Cortex of kidney (tissue), 1 donor: ENCODE results near the gene FOXP2.

Source experiments
- DNase-seq: peaks from one replicate; lab custom pipeline; 2025; lab: John Stamatoyannopoulos, UW

FOXP2 gene

DNA sequence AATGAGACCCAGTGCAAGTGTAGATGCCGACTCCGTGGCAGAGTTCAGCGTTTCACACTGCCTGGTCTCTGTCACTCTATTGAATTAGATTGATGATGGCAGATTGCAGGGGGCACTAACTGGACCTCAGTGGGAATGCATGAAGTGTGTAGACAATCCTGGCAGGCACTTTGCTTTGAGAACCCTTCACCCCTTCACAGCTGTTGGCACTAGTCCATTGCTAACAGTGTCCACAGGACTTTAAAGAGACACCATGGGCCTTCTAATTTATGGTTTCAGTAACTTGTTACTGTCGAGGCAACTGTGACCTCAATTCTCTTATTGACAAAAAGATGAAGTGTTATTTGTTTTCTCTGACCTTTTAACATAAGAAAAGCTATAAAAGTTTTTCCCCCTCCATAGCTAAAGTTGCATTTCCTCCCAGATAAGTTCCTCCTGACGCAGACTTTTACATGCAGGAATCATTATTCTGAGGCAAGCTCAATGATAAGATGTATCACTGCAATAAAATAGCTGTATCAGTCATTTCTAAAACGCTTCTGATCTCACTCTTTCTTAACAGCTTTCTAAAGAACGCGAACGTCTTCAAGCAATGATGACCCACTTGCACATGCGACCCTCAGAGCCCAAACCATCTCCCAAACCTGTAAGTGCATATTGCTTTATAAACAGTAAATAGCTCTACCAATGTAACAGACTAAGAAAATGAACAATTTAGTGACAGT lies 238.9 kb downstream of the FOXP2 start:
- DNase-seq: no peak

DNA sequence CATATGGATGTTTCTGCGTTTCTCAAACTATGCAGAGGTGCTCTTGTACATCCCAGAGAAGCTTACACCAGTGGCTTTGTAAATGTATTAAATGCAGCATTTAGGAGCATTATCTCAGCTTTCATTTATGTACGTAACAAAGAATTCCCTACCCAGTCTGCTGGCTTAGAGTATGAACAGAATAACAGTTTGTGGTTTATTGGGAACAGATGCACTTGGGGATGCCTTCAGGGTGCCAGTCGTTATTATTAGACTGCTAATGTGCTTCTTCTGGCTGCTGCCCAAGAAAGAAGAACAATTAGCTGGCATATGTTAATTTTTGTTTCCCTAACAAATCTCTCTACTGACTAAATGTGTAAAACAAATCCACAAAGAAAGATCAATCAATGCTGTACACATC lies 241.9 kb downstream of the FOXP2 start:
- no peak for DNase-seq

DNA sequence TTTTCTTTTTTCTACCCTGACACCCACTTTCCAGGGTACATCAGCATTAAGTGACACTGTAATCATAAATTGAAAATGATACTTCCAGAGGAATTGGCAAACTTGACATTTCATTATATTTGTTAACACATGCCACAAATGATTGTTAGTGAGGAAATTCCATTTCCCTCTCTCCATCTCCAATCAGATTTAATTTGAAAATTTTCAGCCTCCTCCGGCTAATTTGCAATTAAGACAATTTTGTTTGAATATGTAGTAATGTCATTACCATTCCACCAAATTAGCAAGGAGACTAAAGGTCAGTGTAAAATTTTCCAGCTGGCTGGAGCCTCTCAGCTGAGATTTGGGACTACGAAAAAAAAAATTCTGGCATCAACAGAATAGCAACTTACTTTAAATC lies 242.7 kb downstream of the FOXP2 start:
- DNase-seq: no peak

DNA sequence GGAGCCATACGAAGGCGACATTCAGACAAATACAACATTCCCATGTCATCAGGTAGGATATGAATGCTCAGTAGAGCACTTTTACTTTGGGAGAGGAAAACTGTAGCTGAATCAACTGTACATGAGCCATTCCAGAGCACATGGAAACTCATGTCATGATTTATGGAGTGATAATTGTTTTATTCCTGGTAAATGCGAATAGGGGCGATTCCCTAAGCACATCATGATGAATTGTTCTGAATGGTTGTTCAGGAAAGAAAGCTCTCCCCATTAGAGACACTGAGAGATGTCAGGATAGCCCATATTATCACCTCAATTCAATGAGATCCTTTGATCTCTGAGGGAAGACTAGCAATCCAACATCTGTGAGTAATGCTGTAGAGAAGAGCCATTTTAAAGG lies 243.6 kb downstream of the FOXP2 start:
- no peak for DNase-seq

DNA sequence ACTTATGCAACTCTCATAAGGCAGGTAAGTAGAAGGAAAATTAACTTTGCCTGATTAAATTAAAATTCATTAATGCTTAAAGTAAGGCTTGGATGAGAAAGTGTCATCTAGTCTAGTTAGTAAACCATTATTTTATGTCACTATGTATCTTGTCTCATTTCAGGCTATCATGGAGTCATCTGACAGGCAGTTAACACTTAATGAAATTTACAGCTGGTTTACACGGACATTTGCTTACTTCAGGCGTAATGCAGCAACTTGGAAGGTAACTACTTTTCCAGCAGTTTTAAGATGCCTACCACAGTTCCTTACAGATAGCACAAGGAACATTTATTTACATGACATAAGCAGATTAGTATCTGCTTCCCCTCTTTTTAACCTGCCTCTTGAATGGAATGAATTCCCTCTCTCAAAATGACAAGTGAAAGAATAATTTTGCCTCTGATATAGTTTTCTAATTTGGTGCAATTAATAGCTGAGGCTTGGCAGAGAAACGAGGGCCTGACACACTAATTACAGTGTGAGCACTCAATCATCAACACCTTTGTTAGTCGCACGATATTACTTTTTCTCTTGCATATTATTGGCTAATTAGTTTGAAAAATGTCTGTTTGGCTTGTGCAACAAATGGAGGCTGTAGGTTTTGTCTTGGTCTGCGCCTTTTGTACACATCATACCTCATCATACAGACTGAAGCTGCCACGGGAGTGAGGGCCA lies 245.0 kb downstream of the FOXP2 start:
- DNase-seq: no peak

DNA sequence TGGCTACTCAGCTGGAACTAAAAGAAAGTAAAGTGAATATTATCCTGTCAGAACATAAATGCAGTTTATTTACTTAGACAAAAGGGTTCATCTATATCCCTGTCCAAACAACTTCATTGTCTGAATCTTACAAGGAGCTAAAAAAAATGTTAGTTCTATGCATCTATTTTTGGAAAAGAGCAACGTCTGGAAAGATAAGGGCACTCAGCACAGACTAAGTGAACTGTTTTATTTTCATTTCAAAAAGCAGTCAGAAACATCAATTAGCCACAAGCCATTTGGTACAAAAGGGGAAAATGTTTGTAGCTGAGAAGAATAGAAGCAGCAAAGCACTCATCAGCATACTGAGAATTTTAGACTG lies 245.5 kb downstream of the FOXP2 start:
- DNase-seq: no peak

DNA sequence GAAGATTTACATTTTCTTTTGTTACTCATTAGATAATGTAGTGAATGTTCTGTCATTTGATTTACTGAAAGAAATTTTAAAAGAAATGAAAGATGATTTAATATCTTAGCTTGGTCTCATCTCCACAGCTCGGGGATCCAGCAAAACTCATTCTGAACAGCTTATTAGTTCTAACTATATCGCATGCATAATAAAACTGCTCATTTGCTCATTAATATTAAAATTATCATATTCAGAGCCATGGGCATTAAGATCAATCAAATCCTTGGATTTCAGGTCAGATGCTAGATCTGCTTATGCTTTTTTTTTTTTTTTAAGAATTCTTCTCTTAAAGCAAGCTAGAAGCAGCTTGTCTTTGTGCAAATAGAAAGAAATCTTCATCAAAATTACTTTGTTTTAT lies 246.1 kb downstream of the FOXP2 start:
- DNase-seq: no peak

DNA sequence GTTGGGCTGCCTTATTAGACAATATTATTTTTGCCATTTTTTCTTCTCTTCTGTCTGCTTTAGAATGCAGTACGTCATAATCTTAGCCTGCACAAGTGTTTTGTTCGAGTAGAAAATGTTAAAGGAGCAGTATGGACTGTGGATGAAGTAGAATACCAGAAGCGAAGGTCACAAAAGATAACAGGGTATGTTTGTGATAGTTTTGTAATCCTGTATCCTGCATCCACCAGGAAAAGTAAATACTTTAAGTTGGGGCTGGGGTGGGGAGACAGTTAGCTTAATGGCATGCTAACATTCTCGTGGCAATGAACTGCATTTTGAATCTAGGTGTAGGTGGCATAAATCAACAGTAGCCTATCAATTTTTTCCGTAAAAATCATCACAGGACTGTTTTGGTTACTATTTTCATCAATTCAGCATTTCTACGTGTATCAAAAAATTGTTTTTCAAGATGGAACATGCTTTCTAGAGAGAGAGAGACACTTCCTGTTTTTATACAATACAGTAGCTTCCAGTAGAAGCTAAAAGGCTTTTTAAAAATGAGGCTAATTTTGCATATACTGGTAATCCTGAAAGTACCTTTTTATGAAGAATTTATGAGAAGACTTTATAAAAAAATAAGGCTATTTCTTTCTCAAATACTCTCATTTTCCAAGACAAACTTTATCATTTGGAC lies 247.5 kb downstream of the FOXP2 start:
- DNase-seq: no peak

DNA sequence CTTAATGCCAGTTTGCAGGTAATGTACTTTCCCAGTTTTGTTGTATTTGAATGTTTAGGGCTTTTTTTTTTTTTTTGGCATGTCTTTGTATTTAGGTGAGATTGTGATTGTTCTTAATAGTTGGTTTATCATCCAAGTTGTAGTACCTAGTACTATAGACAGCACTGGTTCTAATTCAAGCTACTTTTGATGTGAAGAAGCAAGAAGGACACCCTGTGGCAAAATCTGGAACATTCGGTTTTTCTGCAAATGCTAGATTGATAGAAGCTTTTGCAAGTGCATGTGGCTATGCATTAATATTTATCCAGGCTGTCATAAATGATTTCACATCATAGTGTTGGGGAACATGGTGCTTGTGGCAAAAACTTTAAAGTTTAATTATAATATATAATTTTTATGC lies 248.9 kb downstream of the FOXP2 start:
- DNase-seq: no peak

DNA sequence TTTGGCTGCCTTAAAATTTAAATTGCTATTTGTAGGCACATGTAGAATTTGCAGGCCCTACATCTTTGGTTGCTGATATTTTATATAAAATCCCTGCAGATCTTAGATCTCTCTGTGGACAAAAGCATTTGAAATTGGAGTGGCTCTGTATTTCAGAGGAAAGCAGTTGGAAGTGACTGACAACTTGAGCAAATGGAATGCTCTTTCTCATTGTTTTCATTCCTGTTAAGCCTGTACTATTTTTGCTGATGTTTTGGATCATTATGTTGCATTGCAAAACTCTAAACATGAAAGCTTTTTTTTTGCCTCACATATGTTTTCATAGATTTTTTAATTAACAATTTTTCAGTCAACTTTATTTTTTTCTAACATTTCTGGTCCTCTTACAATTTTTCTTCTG lies 256.1 kb downstream of the FOXP2 start:
- DNase-seq: no peak

DNA sequence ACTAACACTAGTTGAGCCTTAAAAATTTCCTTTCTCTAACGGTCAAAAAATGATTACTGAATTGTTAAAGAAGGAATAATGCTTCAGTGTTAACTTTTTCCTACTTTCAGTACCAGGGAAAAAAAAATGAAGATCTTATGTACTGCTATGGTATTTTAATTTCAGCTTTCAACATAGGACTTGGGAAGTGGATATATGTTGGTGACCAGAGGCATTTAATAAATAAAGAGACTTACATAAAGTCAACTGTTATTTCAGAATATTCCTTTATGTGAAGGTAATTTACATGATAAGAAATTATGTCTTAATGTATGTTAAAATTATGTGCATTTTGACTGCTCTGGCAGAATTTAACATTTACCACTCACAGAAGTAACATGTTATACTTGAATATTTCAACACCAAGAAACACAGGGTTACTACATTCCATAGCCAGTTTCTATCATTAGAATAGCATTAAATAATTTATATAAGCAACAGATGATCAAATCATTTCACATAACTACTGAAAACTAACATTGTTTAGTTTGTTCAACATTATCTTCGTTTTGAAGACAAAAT lies 257.0 kb downstream of the FOXP2 start:
- no peak for DNase-seq

DNA sequence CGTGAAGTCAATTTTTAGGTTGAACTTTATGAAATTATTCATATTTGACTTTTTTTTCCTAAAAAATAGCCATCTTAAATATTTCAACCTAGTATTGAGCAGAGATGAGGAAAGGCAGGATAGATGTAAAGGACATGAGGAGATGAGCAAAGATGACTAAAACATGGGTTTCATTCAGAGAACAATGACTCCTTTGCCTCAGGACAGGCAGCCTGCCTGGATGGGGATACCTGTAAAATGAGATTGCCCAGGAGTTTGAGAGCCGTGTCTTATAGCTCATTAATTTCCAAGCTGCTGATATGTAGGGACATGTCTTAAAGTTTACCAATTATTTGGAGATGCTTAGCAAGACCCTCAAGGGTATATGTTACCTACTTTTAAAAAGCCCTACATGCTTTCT lies 263.5 kb downstream of the FOXP2 start:
- DNase-seq: no peak

DNA sequence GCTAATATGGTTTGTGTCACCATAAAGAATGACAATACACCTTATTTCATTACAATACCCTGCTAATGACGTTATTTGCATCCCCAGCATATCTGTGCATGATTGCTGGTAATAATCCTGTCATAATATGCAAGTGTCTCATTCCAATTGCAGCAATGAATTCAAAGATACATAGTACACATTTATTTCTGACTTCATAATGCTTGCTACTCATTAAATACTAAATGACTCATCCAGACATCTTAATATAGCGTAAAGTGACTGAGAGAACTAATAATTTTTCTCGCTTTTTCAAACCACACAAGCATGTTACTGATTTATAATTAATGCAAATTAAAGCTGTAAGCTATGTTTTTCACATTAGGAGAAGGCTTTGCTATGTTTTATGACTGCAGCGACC lies 272.6 kb downstream of the FOXP2 start:
- no peak for DNase-seq

DNA sequence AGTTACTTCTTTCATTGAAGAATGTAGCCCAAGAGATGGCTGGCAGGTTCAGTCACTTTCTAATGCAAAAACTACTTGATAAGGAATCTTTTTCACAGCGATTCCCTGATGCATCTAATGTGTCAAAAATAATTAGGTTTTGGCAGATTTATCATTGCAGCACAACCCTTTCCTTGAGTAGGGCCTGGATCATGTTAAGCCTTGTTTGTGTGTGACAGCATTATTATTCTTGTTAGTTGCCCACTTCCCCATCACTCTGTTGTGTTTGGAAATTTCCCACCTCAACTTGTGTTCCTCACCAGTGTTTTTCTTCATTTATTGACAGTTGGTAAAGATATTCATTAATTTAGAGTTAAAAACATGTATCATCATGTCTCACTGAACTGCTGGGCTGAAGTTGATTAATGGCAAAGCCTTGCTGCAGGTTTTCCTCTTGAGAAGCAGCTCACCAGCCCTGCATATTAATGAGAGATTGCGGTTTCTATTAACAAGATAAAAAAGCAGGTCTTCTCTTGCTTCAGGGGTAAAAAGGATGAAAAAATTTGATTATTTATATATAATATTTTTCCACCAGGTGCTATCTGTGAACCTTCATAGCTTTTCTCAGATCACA lies 273.9 kb downstream of the FOXP2 start:
- DNase-seq: no peak

DNA sequence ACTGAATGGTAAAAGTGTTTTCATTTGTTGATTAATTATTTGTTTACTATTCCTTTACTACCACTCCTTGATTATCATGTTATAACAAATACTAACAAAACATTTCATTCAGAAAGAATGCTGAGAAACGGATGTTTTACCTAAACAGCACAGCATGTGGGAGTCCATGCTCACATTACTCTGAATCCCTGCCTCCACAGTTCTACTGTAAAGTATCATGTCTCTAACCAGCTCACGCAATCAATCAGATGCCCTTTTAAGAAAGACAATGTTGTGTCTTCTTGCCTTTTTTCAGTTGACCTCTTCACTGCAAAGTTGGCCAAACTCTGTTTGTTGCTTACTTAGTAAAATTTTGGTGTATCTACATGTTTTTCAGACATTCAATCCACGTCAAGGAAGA lies 274.8 kb downstream of the FOXP2 start:
- no peak for DNase-seq

DNA sequence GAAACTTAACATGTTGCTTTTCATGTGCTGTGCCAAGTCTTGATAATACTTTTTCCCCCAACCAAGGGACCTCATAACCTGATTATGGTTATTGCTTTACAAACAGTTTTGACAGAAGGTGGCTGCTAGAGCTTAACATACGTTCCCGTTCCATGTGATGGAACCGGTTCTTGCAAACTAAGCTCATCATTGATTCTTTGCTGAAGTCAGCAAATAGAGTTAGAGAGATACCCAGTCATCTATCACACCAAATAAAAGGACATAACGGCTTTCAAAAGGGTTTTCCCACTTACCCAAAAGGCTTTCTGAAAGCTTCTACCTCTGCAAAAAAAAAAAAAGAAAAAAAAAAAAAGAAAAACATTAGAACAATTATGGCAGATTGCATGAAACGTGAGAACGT lies 277.0 kb downstream of the FOXP2 start:
- no peak for DNase-seq

DNA sequence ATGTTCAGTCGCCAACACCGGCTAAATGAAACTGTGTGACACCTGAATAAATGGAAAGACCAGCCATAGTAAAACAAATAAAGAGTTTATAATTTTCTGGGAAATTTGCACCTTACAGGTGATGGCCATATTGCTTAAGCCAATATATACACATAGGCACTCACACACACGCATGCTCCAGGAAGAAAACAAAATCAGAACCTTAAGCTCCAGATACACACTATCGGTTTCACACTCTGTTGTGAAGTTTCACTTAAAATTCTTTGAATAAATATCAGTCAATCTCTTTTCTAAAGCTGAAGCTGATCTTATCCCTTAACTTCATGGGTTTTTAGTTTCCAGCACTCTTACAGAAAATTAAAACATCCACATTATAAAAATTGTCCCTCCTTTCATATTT lies 280.6 kb downstream of the FOXP2 start:
- no peak for DNase-seq

DNA sequence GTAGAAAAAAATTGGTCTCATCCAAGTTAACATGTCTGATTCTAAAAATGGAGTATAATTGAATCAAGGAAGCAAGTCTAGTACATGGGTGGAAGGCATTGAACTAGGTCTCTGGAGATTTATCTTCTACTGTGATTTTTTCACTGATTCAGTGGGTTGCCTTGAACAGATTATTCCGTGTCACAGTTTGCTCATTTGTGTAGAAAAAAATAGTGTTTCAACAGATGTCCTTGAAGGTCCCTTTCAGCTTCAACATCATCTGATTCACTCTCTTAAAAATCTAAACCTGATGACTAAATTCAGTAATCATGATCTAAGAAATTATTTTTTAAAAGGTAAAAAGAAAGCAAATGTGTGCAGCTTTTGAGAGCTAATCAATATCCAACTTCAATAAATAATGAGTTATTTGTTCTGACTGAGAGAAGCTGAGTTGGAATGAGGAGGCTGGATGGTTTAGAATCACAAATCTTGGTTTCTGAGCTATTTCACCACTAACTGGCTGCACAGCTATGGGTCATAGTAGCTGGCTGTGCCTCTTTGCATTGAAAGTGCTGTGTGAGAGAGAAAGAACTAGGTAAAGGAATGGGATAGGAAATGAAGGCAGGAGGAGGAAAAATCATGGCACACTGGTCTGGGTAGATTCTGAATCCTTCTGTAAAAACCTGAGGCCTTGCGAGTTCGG lies 285.8 kb downstream of the FOXP2 start:
- no peak for DNase-seq

DNA sequence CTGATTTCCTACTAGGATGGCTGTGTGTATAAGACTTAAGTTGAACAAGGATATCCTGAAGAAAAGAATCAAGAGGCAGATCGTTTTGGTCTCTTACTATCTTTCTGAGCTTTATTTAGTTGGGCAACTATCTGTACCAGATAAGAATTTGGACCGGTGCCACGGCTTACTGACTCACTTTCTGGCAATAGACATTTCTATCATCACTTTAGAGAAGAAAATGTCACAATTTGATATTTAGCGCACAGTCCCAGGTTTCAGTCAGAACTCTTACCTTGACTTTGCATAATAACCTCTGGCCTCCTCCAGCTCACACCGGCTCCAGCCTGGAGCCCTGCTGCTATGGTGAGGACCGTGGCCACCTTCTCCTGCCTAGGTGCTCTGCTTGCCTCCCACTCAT lies 289.1 kb downstream of the FOXP2 start:
- no peak for DNase-seq

DNA sequence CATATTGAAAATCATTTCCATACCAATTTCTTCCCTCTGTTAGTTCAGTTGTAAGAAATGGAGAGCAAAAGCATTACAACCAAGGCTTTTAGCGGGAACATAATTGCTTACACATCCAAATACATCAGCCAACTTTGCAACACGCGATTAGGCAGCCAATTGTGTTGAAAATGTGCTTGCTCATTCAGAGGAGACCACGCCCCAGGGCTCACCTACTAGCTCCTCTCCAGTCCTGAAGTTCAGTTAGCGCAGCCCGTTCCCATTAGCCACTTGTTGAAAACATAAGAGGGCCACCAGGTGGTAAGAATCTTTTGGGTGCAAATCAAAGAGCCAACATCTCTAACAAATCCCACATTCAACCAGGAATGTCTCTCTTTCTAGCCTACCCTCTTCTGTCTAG lies 294.0 kb downstream of the FOXP2 start:
- no peak for DNase-seq

DNA sequence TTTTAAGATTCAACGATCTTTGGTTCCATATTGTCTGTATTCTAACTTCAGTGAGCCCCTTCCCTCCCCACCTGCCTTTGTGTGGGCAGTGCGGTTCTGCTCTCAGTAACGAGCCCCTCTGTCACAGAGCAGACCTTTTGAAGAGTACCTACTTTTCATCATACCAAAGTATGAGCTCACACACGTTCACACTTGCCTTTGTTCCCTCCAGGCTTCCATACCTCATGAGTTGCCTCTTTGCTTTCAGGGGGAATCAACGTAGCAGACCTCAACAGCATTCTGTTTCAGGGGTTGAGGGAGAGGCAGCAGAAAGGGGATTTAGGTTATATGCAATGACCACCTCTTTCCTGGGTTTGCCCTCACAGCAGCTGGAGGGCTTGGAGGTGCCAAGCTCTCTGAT lies 295.9 kb downstream of the FOXP2 start:
- no peak for DNase-seq

DNA sequence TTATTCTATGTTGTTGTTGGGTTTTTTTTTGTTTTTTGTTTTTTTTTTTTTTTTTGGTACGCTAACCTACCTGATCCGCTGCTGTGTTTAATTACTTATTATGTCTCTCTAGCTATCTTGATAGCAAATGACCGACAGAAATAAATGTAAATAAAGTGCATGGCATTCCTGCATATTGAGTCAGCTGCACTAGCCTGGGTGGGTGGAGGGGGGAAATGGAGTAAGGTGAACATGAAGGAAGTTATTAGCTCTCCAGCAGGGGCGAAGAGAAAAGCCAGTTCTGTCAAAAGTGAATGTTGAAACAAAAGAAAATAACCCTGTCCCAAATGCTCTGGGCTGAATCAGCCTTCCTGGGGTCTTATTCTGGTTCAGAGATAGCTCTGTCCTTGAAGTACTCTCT lies 296.6 kb downstream of the FOXP2 start:
- DNase-seq: no peak
